K562 (cell line): ENCODE data around the gene ZNF837. TPM values are rescaled to one million over a fixed set of nuclear protein-coding genes. Genes with fewer than 3 reads are reported as not detected.

Experiments used
- CCAR2 ChIP-seq: fragments of 200-400 bp; formaldehyde crosslinking; IDR thresholded peaks from 2 replicates; pipeline ENCODE4 v1.6.1; 2017; ENCODE audit warnings: mild to moderate bottlenecking, low read depth, low read length
- DACH1 ChIP-seq: fragments of 450-650 bp; IDR thresholded peaks from 2 replicates; pipeline ENCODE4 v1.6.1; 2018; ENCODE audit not compliant: partially characterized antibody
- ESRRB ChIP-seq: fragments of 250-450 bp; sonication (Bioruptor Pico); IDR thresholded peaks from 2 replicates; pipeline ENCODE4 v1.5.0; 2020; ENCODE audit warnings: mild to moderate bottlenecking, moderate library complexity, borderline replicate concordance
- HMG20B ChIP-seq: fragments of 250-450 bp; sonication (Bioruptor Pico); IDR thresholded peaks from 2 replicates; pipeline ENCODE4 v1.5.0; 2021; ENCODE audit warnings: mild to moderate bottlenecking
- KLF10 ChIP-seq: fragments of 250-450 bp; sonication (Bioruptor Pico); IDR thresholded peaks from 2 replicates; pipeline ENCODE4 v1.6.1; 2021; ENCODE audit warnings: matching md5 sums
- RBM34 ChIP-seq: fragments of 200-400 bp; formaldehyde crosslinking; IDR thresholded peaks from 2 replicates; pipeline ENCODE4 v1.6.1; 2018; ENCODE audit warnings: low read length, borderline replicate concordance; ENCODE audit not compliant: insufficient read depth
- RFX7 ChIP-seq: fragments of 250-450 bp; sonication (Bioruptor Pico); IDR thresholded peaks from 2 replicates; pipeline ENCODE4 v1.5.1; 2021; ENCODE audit warnings: mild to moderate bottlenecking
- SIN3A ChIP-seq, 2 experiments: fragments of 150-350 bp in 1 of 2; IDR thresholded peaks; 2 replicates each; pipeline ENCODE4 v1.6.1; 2011 to 2016; ENCODE audit warnings: borderline replicate concordance in 2 of 2, low read depth in 2 of 2, low read length in 2 of 2, mild to moderate bottlenecking in 2 of 2, moderate library complexity in 2 of 2; ENCODE audit not compliant: control insufficient read depth in 1 of 2
- ZNF174 ChIP-seq: fragments of 250-450 bp; sonication (Bioruptor Pico); IDR thresholded peaks from 2 replicates; pipeline ENCODE4 v1.4.0; 2020; ENCODE audit warnings: mild to moderate bottlenecking
- ZNF175 ChIP-seq: fragments of 200-800 bp; sonication (Bioruptor generic); IDR thresholded peaks from 2 replicates; pipeline ENCODE4 v1.6.1; 2016; ENCODE audit warnings: low read depth, mild to moderate bottlenecking, missing genetic modification characterization, missing compliant biosample characterization
- ZNF75A ChIP-seq: fragments of 450-650 bp; formaldehyde crosslinking; IDR thresholded peaks from 2 replicates; pipeline ENCODE4 v1.4.0; 2020; ENCODE audit warnings: mild to moderate bottlenecking
- ZNF778 ChIP-seq: fragments of 450-650 bp; formaldehyde crosslinking; IDR thresholded peaks from 2 replicates; pipeline ENCODE4 v1.4.0; 2020; ENCODE audit warnings: mild to moderate bottlenecking, moderate library complexity
- polyA plus RNA-seq, 8 experiments: library from polyadenylated mRNA; depleted of rRNA in 4 of 8; stranded (reverse) in 5 of 8; unstranded in 3 of 8; fragments of >200 nt; fragmentation: Nextera tagmentation in 2 of 8; fragmentation: Illumina TruSeq in 1 of 8; extraction: Ambion mirVana in 2 of 8; extraction: Trizol in 1 of 8; gene quantifications; 2 replicates each; pipeline versions ENCODE4 v1.2.1 to v1.2.3, GENCODE V29; 2011 to 2014; ENCODE audit warnings: inconsistent platforms in 1 of 8, missing spikeins in 1 of 8
- total RNA-seq, 7 experiments: library from RNA; depleted of rRNA in 6 of 7; stranded (reverse); fragments of >200 nt in 6 of 7; fragmentation: Illumina TruSeq in 2 of 7; extraction: Trizol in 2 of 7; gene quantifications; 2 replicates each; pipeline versions ENCODE4 v1.2.1 to v1.2.3, GENCODE V29; 2011 to 2021; ENCODE audit warnings: low replicate concordance in 1 of 7
- TF ChIP-seq, protein P1 (sequence below): fragments of 450-650 bp; conservative IDR thresholded peaks from 2 replicates; pipeline ENCODE4 v1.6.1; 2016; ENCODE audit warnings: missing genetic modification characterization, low read depth, mild to moderate bottlenecking, control low read depth, missing compliant biosample characterization
- TF ChIP-seq, protein P2 (sequence below): fragments of 450-650 bp; formaldehyde crosslinking; IDR thresholded peaks from 2 replicates; pipeline ENCODE4 v1.4.0; 2020; ENCODE audit warnings: mild to moderate bottlenecking, moderate library complexity
- TF ChIP-seq, protein P3 (sequence below): sonication (generic); formaldehyde crosslinking; IDR thresholded peaks from 2 replicates; pipeline ENCODE4 v1.4.0; 2020; ENCODE audit warnings: mild to moderate bottlenecking, missing genetic modification reagents
- TF ChIP-seq, protein P4 (sequence below): IDR thresholded peaks from 3 replicates; pipeline ENCODE4 v1.6.1; 2011; ENCODE audit warnings: borderline replicate concordance, mild to moderate bottlenecking, moderate library complexity; ENCODE audit not compliant: insufficient read length; ENCODE audit errors: extremely low read depth
- TF ChIP-seq, protein P5 (sequence below): fragments of 450-650 bp; IDR thresholded peaks from 2 replicates; pipeline ENCODE4 v1.6.1; 2016; ENCODE audit warnings: borderline replicate concordance

Gene ZNF837
- total and polyA plus RNA-seq, 9 of the 15 experiments (the other 6 are each of a cell fraction or from before 2014, with no cell fraction given) = 0.11 to 2.1 (median 0.57) TPM; not detected in 4

DNA sequence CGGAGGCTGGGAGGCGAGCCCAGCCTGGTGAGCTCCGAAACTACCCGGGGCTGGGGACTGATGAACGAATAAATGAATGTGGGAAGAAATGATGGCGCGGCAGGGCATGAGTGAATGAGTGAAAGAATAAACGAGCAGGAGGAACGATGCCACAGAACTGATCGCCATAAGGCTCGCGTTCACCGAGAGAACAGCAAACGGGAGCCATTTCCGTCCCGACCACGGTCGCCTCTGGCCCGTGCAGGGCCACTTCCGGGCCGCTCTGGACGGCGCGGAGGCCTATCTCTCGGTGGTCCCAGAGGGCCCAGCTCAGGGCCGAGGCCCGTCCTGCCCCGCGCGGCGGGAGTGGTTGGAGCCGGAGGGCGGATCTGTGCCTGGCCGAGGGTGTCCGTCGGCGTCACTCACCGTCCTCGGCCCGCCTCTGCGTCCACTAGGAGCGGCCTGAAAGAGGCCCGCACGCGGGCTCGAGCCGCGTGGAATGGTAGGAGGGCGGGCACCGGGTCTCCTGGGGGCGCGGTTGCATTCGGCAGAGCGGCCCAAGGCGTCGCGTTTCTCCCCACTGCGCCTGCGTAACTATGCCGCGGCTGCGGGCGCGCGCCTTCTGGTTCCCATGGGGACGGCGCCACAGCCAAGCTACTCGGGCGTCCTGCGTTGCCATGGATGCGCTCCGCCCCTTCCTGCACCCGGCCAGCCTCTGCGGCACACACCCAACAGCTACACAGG is 18.4 kb downstream of the ZNF837 start, which contains the start of gene ZNF497 (continued):
- TF ChIP-seq ZNF175 (CRISPR knock-in tag) = no peak
- TF ChIP-seq, protein P1, sequence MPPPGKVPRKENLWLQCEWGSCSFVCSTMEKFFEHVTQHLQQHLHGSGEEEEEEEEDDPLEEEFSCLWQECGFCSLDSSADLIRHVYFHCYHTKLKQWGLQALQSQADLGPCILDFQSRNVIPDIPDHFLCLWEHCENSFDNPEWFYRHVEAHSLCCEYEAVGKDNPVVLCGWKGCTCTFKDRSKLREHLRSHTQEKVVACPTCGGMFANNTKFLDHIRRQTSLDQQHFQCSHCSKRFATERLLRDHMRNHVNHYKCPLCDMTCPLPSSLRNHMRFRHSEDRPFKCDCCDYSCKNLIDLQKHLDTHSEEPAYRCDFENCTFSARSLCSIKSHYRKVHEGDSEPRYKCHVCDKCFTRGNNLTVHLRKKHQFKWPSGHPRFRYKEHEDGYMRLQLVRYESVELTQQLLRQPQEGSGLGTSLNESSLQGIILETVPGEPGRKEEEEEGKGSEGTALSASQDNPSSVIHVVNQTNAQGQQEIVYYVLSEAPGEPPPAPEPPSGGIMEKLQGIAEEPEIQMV (tag) = no peak
- TF ChIP-seq ZNF174 (CRISPR knock-in tag) = no peak
- peak; percentile 99 to 100 for TF ChIP-seq SIN3A (IDR thresholded peaks at IDR 0.05; ENCODE audit: borderline replicate concordance in 2 of 2, control insufficient read depth in 1 of 2, low read depth in 2 of 2, low read length in 2 of 2)
- TF ChIP-seq RBM34 = no peak
- TF ChIP-seq, protein P2, sequence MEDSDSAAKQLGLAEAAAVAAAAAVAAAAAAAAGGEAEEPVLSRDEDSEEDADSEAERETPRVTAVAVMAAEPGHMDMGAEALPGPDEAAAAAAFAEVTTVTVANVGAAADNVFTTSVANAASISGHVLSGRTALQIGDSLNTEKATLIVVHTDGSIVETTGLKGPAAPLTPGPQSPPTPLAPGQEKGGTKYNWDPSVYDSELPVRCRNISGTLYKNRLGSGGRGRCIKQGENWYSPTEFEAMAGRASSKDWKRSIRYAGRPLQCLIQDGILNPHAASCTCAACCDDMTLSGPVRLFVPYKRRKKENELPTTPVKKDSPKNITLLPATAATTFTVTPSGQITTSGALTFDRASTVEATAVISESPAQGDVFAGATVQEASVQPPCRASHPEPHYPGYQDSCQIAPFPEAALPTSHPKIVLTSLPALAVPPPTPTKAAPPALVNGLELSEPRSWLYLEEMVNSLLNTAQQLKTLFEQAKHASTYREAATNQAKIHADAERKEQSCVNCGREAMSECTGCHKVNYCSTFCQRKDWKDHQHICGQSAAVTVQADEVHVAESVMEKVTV = peak; percentile 9; the same call in 1 of the 2 replicates
- TF ChIP-seq, protein P3, sequence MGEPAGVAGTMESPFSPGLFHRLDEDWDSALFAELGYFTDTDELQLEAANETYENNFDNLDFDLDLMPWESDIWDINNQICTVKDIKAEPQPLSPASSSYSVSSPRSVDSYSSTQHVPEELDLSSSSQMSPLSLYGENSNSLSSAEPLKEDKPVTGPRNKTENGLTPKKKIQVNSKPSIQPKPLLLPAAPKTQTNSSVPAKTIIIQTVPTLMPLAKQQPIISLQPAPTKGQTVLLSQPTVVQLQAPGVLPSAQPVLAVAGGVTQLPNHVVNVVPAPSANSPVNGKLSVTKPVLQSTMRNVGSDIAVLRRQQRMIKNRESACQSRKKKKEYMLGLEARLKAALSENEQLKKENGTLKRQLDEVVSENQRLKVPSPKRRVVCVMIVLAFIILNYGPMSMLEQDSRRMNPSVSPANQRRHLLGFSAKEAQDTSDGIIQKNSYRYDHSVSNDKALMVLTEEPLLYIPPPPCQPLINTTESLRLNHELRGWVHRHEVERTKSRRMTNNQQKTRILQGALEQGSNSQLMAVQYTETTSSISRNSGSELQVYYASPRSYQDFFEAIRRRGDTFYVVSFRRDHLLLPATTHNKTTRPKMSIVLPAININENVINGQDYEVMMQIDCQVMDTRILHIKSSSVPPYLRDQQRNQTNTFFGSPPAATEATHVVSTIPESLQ = peak; percentile 12; the same call in 1 of the 2 replicates
- no peak for TF ChIP-seq HMG20B (CRISPR knock-in tag)
- TF ChIP-seq, protein P4, sequence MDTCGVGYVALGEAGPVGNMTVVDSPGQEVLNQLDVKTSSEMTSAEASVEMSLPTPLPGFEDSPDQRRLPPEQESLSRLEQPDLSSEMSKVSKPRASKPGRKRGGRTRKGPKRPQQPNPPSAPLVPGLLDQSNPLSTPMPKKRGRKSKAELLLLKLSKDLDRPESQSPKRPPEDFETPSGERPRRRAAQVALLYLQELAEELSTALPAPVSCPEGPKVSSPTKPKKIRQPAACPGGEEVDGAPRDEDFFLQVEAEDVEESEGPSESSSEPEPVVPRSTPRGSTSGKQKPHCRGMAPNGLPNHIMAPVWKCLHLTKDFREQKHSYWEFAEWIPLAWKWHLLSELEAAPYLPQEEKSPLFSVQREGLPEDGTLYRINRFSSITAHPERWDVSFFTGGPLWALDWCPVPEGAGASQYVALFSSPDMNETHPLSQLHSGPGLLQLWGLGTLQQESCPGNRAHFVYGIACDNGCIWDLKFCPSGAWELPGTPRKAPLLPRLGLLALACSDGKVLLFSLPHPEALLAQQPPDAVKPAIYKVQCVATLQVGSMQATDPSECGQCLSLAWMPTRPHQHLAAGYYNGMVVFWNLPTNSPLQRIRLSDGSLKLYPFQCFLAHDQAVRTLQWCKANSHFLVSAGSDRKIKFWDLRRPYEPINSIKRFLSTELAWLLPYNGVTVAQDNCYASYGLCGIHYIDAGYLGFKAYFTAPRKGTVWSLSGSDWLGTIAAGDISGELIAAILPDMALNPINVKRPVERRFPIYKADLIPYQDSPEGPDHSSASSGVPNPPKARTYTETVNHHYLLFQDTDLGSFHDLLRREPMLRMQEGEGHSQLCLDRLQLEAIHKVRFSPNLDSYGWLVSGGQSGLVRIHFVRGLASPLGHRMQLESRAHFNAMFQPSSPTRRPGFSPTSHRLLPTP = no peak
- no peak for TF ChIP-seq CCAR2
- TF ChIP-seq, protein P5, sequence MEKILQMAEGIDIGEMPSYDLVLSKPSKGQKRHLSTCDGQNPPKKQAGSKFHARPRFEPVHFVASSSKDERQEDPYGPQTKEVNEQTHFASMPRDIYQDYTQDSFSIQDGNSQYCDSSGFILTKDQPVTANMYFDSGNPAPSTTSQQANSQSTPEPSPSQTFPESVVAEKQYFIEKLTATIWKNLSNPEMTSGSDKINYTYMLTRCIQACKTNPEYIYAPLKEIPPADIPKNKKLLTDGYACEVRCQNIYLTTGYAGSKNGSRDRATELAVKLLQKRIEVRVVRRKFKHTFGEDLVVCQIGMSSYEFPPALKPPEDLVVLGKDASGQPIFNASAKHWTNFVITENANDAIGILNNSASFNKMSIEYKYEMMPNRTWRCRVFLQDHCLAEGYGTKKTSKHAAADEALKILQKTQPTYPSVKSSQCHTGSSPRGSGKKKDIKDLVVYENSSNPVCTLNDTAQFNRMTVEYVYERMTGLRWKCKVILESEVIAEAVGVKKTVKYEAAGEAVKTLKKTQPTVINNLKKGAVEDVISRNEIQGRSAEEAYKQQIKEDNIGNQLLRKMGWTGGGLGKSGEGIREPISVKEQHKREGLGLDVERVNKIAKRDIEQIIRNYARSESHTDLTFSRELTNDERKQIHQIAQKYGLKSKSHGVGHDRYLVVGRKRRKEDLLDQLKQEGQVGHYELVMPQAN = peak; percentile 98
- no peak for TF ChIP-seq ZNF75A
- TF ChIP-seq KLF10 = no peak
- TF ChIP-seq ESRRB (CRISPR knock-in tag) = no peak
- TF ChIP-seq ZNF778 (CRISPR knock-in tag) = no peak
- no peak for TF ChIP-seq RFX7 (CRISPR knock-in tag)
- TF ChIP-seq DACH1 = no peak
